ENCODE data around the gene SLC25A44.

SLC25A44 gene

GRCh38 chr1:156229809-156230472 is 36.0 kb downstream of the SLC25A44 start:
- no peaks in the 10 kb centered on the region for H3K9me3 ChIP-seq (ENCODE audit: control insufficient read depth, low read length)
- peaks cover 11% of the 10 kb centered on the region for H3K4me1 ChIP-seq (ENCODE audit: control insufficient read depth, insufficient read depth, low read length)
- no peaks in the 10 kb centered on the region for H3K27me3 ChIP-seq (replicated peaks; ENCODE audit: control insufficient read depth, insufficient read depth, low read length)
- DNase-seq (ENCODE audit: low read depth): no peak
- H3K4me3 ChIP-seq (ENCODE audit: low read length): no peak overlapping the region
- no peak overlapping the region for H3K9ac ChIP-seq (ENCODE audit: low read length)
- peaks cover 18% of the 10 kb centered on the region for H3K36me3 ChIP-seq (ENCODE audit: control insufficient read depth, insufficient read depth, low read length, severe bottlenecking)

- Histone ChIP-seq H3K9ac (ENCODE audit: low read length) (no peak overlapping the region), H3K9me3 (ENCODE audit: control insufficient read depth, low read length) (no peaks in the 10 kb centered on the region), H3K36me3 (ENCODE audit: control insufficient read depth, insufficient read depth, low read length, severe bottlenecking) (peaks cover 18% of the 10 kb centered on the region), H3K27me3 (replicated peaks; ENCODE audit: control insufficient read depth, insufficient read depth, low read length) (no peaks in the 10 kb centered on the region), H3K4me1 (ENCODE audit: control insufficient read depth, insufficient read depth, low read length) (peaks cover 11% of the 10 kb centered on the region), H3K4me3 (ENCODE audit: low read length) (no peak overlapping the region)
- no peak for DNase-seq (ENCODE audit: low read depth)
Measured at GRCh38 chr1:156230473-156230837, 36.6 kb downstream of the SLC25A44 start.

GRCh38 chr1:156232201-156232894 is 38.4 kb downstream of the SLC25A44 start:
- no peak for DNase-seq (ENCODE audit: low read depth)
- Histone ChIP-seq H3K4me1 (ENCODE audit: control insufficient read depth, insufficient read depth, low read length) (peaks cover 11% of the 10 kb centered on the region), H3K4me3 (ENCODE audit: low read length) (no peak overlapping the region), H3K9ac (ENCODE audit: low read length) (no peak overlapping the region), H3K27me3 (replicated peaks; ENCODE audit: control insufficient read depth, insufficient read depth, low read length) (no peaks in the 10 kb centered on the region), H3K9me3 (ENCODE audit: control insufficient read depth, low read length) (no peaks in the 10 kb centered on the region), H3K36me3 (ENCODE audit: control insufficient read depth, insufficient read depth, low read length, severe bottlenecking) (peaks cover 25% of the 10 kb centered on the region)

DNA sequence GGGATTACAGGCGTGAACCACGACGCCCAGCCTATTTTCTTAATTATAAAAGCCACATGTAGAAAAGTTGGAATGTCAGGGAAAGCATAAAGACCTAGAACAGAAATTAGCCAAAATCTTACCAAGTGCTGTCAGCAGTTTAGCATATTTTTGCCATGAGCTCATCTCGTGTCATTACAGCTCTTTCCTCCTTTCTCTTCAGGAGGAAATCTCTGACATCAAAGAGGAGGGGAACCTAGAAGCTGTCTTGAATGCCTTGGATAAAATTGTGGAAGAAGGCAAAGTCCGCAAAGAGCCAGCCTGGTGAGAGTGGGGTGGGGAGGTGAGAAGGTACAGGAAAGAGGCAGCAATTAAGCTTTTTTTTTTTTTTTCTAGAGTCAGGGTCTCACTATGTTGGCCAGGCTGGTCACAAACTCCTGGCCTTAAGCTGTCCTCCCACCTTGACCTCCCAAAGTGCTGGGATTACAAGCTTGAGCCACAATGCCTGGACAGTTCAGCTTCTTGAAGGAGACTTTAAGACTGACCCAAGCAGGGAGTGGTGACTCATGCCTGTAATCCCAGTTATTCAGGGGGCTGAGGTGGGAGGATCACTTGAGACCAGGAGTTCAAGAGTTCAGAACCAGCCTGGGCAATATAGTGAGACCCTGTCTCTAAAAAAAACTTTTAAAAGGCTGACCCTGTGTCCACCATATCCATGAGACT is 39.7 kb downstream of the SLC25A44 start:
- peaks cover 11% of the 10 kb centered on the region for H3K4me1 ChIP-seq (ENCODE audit: control insufficient read depth, insufficient read depth, low read length)
- H3K36me3 ChIP-seq (ENCODE audit: control insufficient read depth, insufficient read depth, low read length, severe bottlenecking): peaks cover 36% of the 10 kb centered on the region
- no peak overlapping the region for H3K4me3 ChIP-seq (ENCODE audit: low read length)
- no peaks in the 10 kb centered on the region for H3K9me3 ChIP-seq (ENCODE audit: control insufficient read depth, low read length)
- no peaks in the 10 kb centered on the region for H3K27me3 ChIP-seq (replicated peaks; ENCODE audit: control insufficient read depth, insufficient read depth, low read length)
- peak; percentile 84 for DNase-seq (ENCODE audit: low read depth)
- H3K9ac ChIP-seq (ENCODE audit: low read length): no peak overlapping the region

- no peak for DNase-seq (ENCODE audit: low read depth)
- no peaks in the 10 kb centered on the region for H3K9me3 ChIP-seq (ENCODE audit: control insufficient read depth, low read length)
- no peak overlapping the region for H3K4me3 ChIP-seq (ENCODE audit: low read length)
- H3K4me1 ChIP-seq (ENCODE audit: control insufficient read depth, insufficient read depth, low read length): peaks cover 11% of the 10 kb centered on the region
- H3K9ac ChIP-seq (ENCODE audit: low read length): no peak overlapping the region
- H3K36me3 ChIP-seq (ENCODE audit: control insufficient read depth, insufficient read depth, low read length, severe bottlenecking): peaks cover 39% of the 10 kb centered on the region
- H3K27me3 ChIP-seq (replicated peaks; ENCODE audit: control insufficient read depth, insufficient read depth, low read length): no peaks in the 10 kb centered on the region
Measured at GRCh38 chr1:156236164-156236563, 42.3 kb downstream of the SLC25A44 start.

DNA sequence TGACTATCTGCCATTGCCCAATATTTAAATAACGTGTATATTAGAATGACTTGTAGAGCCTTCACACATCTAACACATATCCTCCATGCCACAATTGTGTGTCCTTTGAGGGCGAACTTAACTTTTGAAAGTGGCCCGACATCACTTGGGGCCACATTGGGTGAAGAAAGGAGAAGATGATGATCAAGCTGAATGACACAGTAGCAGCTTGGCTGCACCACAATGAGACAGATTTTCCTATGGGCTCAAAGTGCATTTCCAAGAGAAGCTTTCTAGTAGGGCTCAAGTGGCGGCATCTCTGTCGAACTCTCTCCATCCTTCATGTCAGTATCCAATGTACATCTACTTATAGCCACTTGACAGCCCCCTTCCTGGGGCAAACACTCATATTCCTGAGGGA is 44.3 kb downstream of the SLC25A44 start:
- H3K36me3 ChIP-seq (ENCODE audit: control insufficient read depth, insufficient read depth, low read length, severe bottlenecking): peaks cover 39% of the 10 kb centered on the region
- DNase-seq (ENCODE audit: low read depth): no peak
- no peak overlapping the region for H3K4me3 ChIP-seq (ENCODE audit: low read length)
- peaks cover 8% of the 10 kb centered on the region for H3K4me1 ChIP-seq (ENCODE audit: control insufficient read depth, insufficient read depth, low read length)
- H3K9ac ChIP-seq (ENCODE audit: low read length): no peak overlapping the region
- no peaks in the 10 kb centered on the region for H3K9me3 ChIP-seq (ENCODE audit: control insufficient read depth, low read length)
- no peaks in the 10 kb centered on the region for H3K27me3 ChIP-seq (replicated peaks; ENCODE audit: control insufficient read depth, insufficient read depth, low read length)

DNA sequence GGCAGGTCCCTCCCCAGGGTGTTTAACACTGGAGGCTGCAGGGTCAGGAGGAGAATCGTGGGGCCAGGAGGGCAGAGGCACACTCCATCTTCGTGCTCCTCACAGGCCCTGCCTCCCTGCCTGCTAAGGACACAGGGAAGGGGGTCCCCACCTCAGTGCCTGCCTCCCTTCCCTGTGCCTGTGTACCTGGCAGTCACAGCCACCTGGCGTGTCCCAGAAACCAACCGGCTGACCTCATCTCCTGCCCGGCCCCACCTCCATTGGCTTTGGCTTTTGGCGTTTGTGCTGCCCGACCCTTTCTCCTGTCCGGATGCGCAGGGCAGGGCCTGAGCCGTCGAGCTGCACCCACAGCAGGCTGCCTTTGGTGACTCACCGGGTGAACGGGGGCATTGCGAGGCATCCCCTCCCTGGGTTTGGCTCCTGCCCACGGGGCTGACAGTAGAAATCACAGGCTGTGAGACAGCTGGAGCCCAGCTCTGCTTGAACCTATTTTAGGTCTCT is 47.5 kb downstream of the SLC25A44 start:
- H3K9ac ChIP-seq (ENCODE audit: low read length): no peak overlapping the region

DNA sequence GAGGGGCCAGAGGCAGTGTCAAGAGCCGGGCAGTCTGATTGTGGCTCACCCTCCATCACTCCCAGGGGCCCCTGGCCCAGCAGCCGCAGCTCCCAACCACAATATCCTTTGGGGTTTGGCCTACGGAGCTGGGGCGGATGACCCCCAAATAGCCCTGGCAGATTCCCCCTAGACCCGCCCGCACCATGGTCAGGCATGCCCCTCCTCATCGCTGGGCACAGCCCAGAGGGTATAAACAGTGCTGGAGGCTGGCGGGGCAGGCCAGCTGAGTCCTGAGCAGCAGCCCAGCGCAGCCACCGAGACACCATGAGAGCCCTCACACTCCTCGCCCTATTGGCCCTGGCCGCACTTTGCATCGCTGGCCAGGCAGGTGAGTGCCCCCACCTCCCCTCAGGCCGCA is 48.0 kb downstream of the SLC25A44 start, which contains the start of gene BGLAP:
Gene BGLAP (plus strand): TSS at position 259 of the 400 bp plus-strand sequence. CDS start 48 bp downstream, at position 307.
- no peak for DNase-seq (ENCODE audit: low read depth)
- H3K36me3 ChIP-seq (ENCODE audit: control insufficient read depth, insufficient read depth, low read length, severe bottlenecking): peaks cover 23% of the 10 kb centered on the region
- H3K27me3 ChIP-seq (replicated peaks; ENCODE audit: control insufficient read depth, insufficient read depth, low read length): peaks cover 7% of the 10 kb centered on the region
- H3K9me3 ChIP-seq (ENCODE audit: control insufficient read depth, low read length): no peaks in the 10 kb centered on the region
- no peak within 1 kb of the TSS for H3K9ac ChIP-seq (ENCODE audit: low read length)
- no peak within 1 kb of the TSS for H3K4me3 ChIP-seq (ENCODE audit: low read length)
- H3K4me1 ChIP-seq (ENCODE audit: control insufficient read depth, insufficient read depth, low read length): peaks cover 3% of the 10 kb centered on the region

More for the DNA sequence above, 47.5 kb downstream of the SLC25A44 start:
- no peak for DNase-seq (ENCODE audit: low read depth)
- H3K4me3 ChIP-seq (ENCODE audit: low read length): no peak overlapping the region
- peaks cover 28% of the 10 kb centered on the region for H3K36me3 ChIP-seq (ENCODE audit: control insufficient read depth, insufficient read depth, low read length, severe bottlenecking)
- peaks cover 5% of the 10 kb centered on the region for H3K27me3 ChIP-seq (replicated peaks; ENCODE audit: control insufficient read depth, insufficient read depth, low read length)
- H3K4me1 ChIP-seq (ENCODE audit: control insufficient read depth, insufficient read depth, low read length): peaks cover 3% of the 10 kb centered on the region
- no peaks in the 10 kb centered on the region for H3K9me3 ChIP-seq (ENCODE audit: control insufficient read depth, low read length)

GRCh38 chr1:156242738-156243137 is 48.8 kb downstream of the SLC25A44 start:
- DNase-seq (ENCODE audit: low read depth): no peak
- Histone ChIP-seq H3K27me3 (replicated peaks; ENCODE audit: control insufficient read depth, insufficient read depth, low read length) (peaks cover 7% of the 10 kb centered on the region), H3K9ac (ENCODE audit: low read length) (no peak overlapping the region), H3K4me3 (ENCODE audit: low read length) (no peak overlapping the region), H3K4me1 (ENCODE audit: control insufficient read depth, insufficient read depth, low read length) (peaks cover 7% of the 10 kb centered on the region), H3K36me3 (ENCODE audit: control insufficient read depth, insufficient read depth, low read length, severe bottlenecking) (peaks cover 18% of the 10 kb centered on the region), H3K9me3 (ENCODE audit: control insufficient read depth, low read length) (no peaks in the 10 kb centered on the region)

- Histone ChIP-seq H3K9me3 (ENCODE audit: control insufficient read depth, low read length) (no peaks in the 10 kb centered on the region), H3K4me1 (ENCODE audit: control insufficient read depth, insufficient read depth, low read length) (peaks cover 11% of the 10 kb centered on the region), H3K9ac (ENCODE audit: low read length) (no peak overlapping the region), H3K27me3 (replicated peaks; ENCODE audit: control insufficient read depth, insufficient read depth, low read length) (peaks cover 7% of the 10 kb centered on the region), H3K36me3 (ENCODE audit: control insufficient read depth, insufficient read depth, low read length, severe bottlenecking) (peaks cover 12% of the 10 kb centered on the region), H3K4me3 (ENCODE audit: low read length) (no peak overlapping the region)
- DNase-seq (ENCODE audit: low read depth): no peak
Measured at GRCh38 chr1:156244126-156244525, 50.2 kb downstream of the SLC25A44 start.

DNA sequence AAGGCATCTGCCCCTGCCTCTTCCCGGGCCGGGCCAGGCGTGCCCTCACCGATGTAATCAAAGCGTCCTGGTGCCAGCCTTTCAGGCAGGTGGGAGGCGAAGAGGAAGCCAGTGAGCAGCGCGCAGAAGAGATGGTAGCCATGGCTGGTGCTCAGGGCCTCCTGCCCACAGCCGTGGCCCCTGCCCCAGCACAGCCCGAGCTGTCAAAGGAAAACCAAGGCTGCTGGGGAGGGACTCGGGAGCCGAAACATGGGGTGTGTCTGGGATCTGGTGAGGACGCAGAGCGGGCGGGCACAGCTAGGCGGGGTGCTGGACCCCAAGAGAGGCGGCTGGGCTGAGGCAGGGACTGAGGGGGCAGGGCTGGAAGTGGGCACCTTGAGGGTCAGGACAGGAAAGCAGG is 50.8 kb downstream of the SLC25A44 start:
- H3K36me3 ChIP-seq (ENCODE audit: control insufficient read depth, insufficient read depth, low read length, severe bottlenecking): peaks cover 12% of the 10 kb centered on the region
- H3K27me3 ChIP-seq (replicated peaks; ENCODE audit: control insufficient read depth, insufficient read depth, low read length): peaks cover 7% of the 10 kb centered on the region
- no peaks in the 10 kb centered on the region for H3K9me3 ChIP-seq (ENCODE audit: control insufficient read depth, low read length)
- DNase-seq (ENCODE audit: low read depth): no peak
- no peak overlapping the region for H3K4me3 ChIP-seq (ENCODE audit: low read length)
- no peak overlapping the region for H3K9ac ChIP-seq (ENCODE audit: low read length)
- H3K4me1 ChIP-seq (ENCODE audit: control insufficient read depth, insufficient read depth, low read length): peaks cover 11% of the 10 kb centered on the region
